Measurements from ENCODE around the gene SPINK2.

SPINK2 gene

DNA sequence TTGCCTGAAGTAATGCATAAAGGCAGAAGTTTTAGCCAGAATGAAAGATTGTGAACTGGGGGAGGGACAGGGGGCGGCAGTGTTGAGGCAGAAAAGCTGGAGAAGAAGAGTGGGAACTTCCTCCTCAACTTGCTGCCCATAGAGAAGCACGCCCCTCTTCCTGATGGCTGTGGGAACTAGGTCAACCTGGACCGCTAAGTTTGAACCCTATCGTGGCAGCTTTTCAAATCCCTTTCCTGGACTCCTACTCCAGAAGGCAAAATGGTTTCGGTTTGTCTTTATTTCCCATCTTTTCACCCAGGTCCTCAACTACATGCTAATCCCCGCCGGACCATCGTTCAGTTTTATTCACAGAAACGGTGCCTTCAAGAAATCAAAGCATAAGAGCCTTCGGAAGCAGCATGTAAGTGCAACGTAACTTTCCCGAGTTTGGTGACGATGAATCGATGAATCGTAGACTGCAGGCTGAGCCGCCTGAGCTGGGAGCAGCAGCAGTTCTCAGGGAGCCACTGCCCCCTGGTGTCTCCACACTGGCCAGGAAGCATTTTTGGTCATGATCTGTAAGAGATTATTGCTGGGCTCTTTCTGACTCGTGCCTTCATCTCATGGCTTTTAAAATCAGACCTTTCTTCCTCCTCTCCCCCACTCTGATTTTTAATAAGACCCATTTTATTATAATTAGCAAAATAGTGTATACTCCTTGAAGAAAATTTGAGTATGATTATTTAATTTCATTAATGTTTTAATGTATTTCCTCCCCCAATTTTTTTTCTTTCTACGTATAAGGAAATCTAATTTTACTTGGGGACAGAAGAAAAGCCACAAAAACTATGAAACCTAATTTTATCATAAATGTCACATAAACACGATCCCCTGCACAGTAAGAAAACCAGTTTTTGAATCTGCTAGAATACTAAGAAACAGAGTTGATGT, 21.4 kb downstream of the SPINK2 start:
- peak; percentile 31 to 75 for DNase-seq

DNA sequence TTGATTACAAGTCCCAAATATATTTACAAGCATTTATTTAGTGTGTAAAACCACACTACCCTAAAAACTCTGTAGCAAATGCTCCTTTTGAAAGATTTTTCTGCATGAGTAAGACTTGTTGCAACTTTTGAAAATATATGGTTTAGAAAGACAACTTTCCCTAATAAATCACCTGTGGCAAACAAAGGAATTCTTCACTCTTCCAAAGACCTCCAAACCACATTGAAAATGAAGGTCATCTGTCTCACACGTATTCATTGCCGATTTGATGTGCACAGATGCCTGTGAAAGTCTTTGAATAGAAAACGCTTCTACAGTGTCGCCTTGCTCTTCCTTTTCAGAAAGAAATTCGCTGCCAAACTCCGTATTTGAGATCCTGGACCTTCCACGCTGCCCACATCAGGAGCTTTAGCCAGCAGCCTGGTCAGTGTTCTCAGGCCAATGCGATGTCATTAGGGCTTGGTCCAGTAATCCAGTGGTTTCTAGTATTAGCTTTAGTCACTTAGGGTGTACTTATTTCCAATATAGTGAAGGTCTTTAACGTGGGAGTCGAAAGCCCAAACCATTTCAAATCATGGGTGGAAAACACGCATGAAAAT, 22.2 kb downstream of the SPINK2 start:
- DNase-seq = no peak

- DNase-seq = no peak
Measured at GRCh38 chr4:56796211-56796610, 25.3 kb downstream of the SPINK2 start.

- DNase-seq = no peak
Measured at GRCh38 chr4:56791316-56791715, 30.2 kb downstream of the SPINK2 start.

DNA sequence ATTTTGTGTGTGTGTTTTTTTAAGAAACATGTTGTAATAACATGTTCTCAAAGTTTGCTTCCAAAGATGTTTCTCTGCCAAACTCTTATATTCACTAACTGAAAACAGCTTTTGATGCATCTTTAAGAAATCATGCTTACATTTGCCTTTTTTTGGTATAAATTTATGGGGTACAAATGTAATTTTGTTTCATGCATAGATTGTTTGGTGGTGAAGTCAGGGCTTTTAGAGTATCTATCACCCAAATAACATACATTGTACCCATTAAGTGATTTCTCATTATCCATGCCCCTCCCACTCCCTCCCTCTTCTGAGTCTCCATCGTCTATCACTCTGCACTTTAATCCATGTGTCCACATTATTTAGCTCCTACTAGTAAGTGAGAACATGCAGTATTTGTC, 30.8 kb downstream of the SPINK2 start:
- DNase-seq = no peak

- no peak for DNase-seq
Measured at GRCh38 chr4:56788081-56788480, 33.4 kb downstream of the SPINK2 start.

GRCh38 chr4:56787380-56787779, 34.1 kb downstream of the SPINK2 start:
- DNase-seq = no peak

- DNase-seq = no peak
Measured at GRCh38 chr4:56786955-56787354, 34.5 kb downstream of the SPINK2 start.

GRCh38 chr4:56783986-56784385, 37.5 kb downstream of the SPINK2 start:
- no peak for DNase-seq

DNA sequence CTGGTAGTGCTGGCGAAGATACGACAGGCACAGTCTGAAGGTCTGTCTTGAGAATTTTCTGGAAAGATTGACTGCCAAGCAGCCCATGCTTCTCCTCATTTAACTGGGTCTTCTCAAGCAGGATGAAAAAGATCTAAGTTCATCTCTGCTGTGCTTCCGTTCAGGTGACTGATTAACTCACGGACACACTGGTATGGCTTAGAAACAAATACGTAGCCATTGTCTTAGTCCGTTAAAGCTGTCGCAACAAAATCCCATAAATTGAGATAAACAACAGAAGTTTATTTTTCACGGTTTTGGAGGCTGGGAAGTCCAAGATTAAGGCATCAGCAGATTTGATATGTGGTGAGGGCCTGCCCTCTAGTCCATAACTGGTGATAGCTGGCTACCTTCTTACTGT, 39.5 kb downstream of the SPINK2 start:
- DNase-seq = no peak

DNA sequence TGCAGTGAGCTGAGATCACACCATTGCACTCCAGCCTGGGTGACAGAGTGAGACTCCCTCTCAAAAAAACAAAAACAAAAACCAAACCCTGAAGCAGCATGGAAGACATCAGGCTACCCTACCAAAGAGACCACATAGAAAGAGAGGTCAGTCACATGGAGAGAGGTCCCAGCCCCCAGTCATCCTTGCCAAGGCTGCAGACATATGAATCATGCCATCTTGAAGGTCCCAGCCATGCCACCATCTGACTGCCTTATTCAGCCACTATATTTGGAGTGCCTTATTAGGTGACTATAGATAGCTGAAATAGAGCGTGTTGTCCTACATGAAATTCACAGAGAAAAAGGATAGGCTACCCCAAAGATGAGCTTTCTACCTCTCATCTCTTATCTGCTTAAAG, 48.2 kb downstream of the SPINK2 start:
- DNase-seq = no peak

- DNase-seq = no peak
Measured at GRCh38 chr4:56772134-56772533, 49.4 kb downstream of the SPINK2 start.

GRCh38 chr4:56768763-56769162, 52.7 kb downstream of the SPINK2 start:
- no peak for DNase-seq

DNA sequence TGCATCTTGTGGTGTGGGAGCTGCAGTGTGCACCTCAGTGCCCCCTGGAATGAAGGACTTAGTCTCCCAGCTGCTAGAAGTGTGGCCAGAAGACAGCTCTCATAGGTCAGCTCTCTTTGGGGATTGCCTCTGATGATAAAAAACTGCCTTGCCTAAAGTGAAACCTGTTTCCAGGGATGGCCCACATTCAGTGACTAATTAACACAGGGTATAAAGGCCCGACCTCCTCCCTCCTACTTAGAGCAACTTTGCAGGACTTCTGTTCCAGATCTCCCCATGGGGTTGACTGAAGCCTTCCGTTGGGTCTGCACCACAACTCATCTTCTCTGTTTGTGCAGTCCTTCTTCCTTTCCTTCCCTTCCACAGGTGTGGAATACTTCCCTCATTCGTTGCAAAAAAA, 53.2 kb downstream of the SPINK2 start:
- no peak for DNase-seq

GRCh38 chr4:56767567-56767966, 53.9 kb downstream of the SPINK2 start:
- DNase-seq = no peak

GRCh38 chr4:56764775-56765174, 56.7 kb downstream of the SPINK2 start:
- DNase-seq = no peak

DNA sequence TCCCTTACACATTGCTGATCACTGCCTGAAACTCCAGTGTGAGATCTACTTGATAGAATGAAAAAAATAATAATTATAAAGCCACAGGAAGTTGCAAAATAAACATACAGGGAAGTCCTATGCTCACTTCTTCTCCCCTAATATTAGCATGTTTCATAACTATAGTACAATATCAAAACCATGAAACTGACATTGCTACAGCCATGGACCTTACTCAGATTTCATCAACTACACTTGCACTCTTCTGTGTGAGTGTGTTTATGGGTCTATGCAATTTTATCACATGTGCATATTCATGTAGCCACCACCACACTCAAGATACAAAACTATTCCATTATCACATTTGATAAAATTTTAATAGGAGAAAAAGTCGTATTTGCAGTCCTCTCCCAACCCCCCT, 57.3 kb downstream of the SPINK2 start:
- DNase-seq = no peak

DNA sequence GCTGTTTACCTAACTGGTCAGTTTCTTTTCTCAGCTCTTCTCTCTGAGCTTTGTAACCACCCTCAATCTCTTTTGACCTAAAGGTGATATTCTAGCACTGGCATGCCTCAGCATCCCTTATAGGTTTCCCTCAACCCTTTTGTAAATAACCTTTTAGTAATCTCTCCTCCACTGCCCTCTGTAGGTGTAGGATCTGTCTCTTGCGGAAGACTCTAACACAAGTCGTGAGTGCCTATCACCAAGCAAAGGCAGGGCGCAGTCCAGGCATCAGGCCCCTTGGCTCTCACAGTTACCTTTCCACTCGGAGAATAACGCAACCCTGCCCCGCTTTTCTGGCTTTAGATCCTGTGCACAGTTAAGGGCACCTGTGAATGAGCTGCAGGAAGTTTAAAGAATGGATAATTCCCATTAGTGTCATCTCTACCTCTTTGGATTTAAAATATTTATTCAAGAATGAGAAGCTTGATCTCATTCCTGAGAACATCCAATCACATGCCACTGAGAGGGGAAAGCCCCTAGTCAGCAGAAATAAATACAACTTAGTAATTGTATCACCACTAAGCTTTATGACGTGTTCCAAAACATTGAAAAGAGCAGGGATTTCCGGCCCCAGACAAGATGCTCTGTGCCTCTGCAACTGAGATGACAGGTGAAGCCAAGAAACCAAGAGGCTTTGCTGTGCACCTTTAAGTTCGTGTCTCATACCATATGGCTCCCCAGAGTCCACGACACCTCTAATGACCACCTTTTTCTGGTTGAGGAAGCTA, 58.8 kb downstream of the SPINK2 start:
- DNase-seq = no peak

GRCh38 chr4:56760183-56760582, 61.3 kb downstream of the SPINK2 start:
- DNase-seq = no peak
